ENCODE results near the gene MOK. TPM values are rescaled to one million over a fixed set of nuclear protein-coding genes. Genes with fewer than 3 reads are reported as not detected.

The MOK gene
- polyA plus RNA-seq, 1 donor from 2014 or later: 63.6 TPM

- Histone ChIP-seq H3K36me3 (ENCODE audit: insufficient read depth, low read length) (no peaks in the 10 kb centered on the region), H3K9me3 (ENCODE audit: low read length) (no peaks in the 10 kb centered on the region), H3K9ac (ENCODE audit: low read length) (no peak overlapping the region), H3K9me2 (ENCODE audit: insufficient read depth, low read length) (no peaks in the 10 kb centered on the region), H3K79me2 (replicated peaks; ENCODE audit: insufficient read depth, low read length) (no peaks in the 10 kb centered on the region), H4K20me1 (ENCODE audit: insufficient read depth) (no peaks in the 10 kb centered on the region), H2AFZ (ENCODE audit: low read depth, low read length) (no peak overlapping the region), H3K4me2 (ENCODE audit: low read length) (no peak overlapping the region), H3F3A (ENCODE audit: insufficient read depth, low read length, poor library complexity, severe bottlenecking) (no peaks in the 10 kb centered on the region), H3K4me3 (ENCODE audit: low read length) (no peak overlapping the region), H3K27ac (ENCODE audit: low read length) (no peak overlapping the region), H3K27me3 (ENCODE audit: insufficient read depth, low read depth, low read length) (no peaks in the 10 kb centered on the region)
- TF ChIP-seq RAD21 (conservative IDR thresholded peaks at IDR 0.05) (no peak), TAF1 (IDR thresholded peaks at IDR 0.05; ENCODE audit: low read depth) (no peak), EZH2 (IDR thresholded peaks at IDR 0.05; ENCODE audit: borderline replicate concordance, insufficient read depth, low read length, poor library complexity, severe bottlenecking) (no peak), POLR2AphosphoS5 (IDR thresholded peaks at IDR 0.05) (no peak), EP300 (conservative IDR thresholded peaks at IDR 0.05; ENCODE audit: poor library complexity, severe bottlenecking) (no peak), SMC3 (conservative IDR thresholded peaks at IDR 0.05; ENCODE audit: poor library complexity) (no peak), CTCF (IDR thresholded peaks at IDR 0.05; ENCODE audit: poor library complexity, severe bottlenecking) (no peak), MXI1 (conservative IDR thresholded peaks at IDR 0.05; ENCODE audit: poor library complexity, severe bottlenecking) (no peak), REST (IDR thresholded peaks at IDR 0.05; ENCODE audit: borderline replicate concordance) (no peak)
These were observed 79.6 kb downstream of the MOK start for GRCh38 chr14:102225386-102225785.

- no peaks in the 10 kb centered on the region for H3K27me3 ChIP-seq (ENCODE audit: insufficient read depth, low read depth, low read length)
- H3K4me3 ChIP-seq (ENCODE audit: low read length): no peak overlapping the region
- H3K9ac ChIP-seq (ENCODE audit: low read length): no peak overlapping the region
- H3K4me2 ChIP-seq (ENCODE audit: low read length): no peak overlapping the region
- H3K9me2 ChIP-seq (ENCODE audit: insufficient read depth, low read length): no peaks in the 10 kb centered on the region
- no peaks in the 10 kb centered on the region for H3F3A ChIP-seq (ENCODE audit: insufficient read depth, low read length, poor library complexity, severe bottlenecking)
- H4K20me1 ChIP-seq (ENCODE audit: insufficient read depth): no peaks in the 10 kb centered on the region
- no peak overlapping the region for H3K27ac ChIP-seq (ENCODE audit: low read length)
- no peaks in the 10 kb centered on the region for H3K36me3 ChIP-seq (ENCODE audit: insufficient read depth, low read length)
- no peak overlapping the region for H2AFZ ChIP-seq (ENCODE audit: low read depth, low read length)
- no peaks in the 10 kb centered on the region for H3K9me3 ChIP-seq (ENCODE audit: low read length)
- no peaks in the 10 kb centered on the region for H3K79me2 ChIP-seq (replicated peaks; ENCODE audit: insufficient read depth, low read length)
- TF ChIP-seq MXI1 (conservative IDR thresholded peaks at IDR 0.05; ENCODE audit: poor library complexity, severe bottlenecking) (no peak), POLR2AphosphoS5 (IDR thresholded peaks at IDR 0.05) (no peak), CTCF (IDR thresholded peaks at IDR 0.05; ENCODE audit: poor library complexity, severe bottlenecking) (no peak), EZH2 (IDR thresholded peaks at IDR 0.05; ENCODE audit: borderline replicate concordance, insufficient read depth, low read length, poor library complexity, severe bottlenecking) (no peak), RAD21 (conservative IDR thresholded peaks at IDR 0.05) (no peak), SMC3 (conservative IDR thresholded peaks at IDR 0.05; ENCODE audit: poor library complexity) (no peak), TAF1 (IDR thresholded peaks at IDR 0.05; ENCODE audit: low read depth) (no peak)
These were observed 81.3 kb downstream of the MOK start for GRCh38 chr14:102223682-102224081.

All from neural cell (in vitro differentiated cells).